G401.6 (cell line): ENCODE data around the gene HGFAC.
"Not testable (repeated sequence)": the region's sequence is repeated elsewhere in the genome, so short reads cannot be mapped to it uniquely, and the experiment has no call there.

Experiments
- FAIRE-seq: peaks from 2 replicates; lab custom pipeline; 2012; peaks lifted over from hg19 to GRCh38; lab: Jason Lieb, UNC

HGFAC gene

GRCh38 chr4:3442959-3443749 is 1.4 kb downstream of the HGFAC start:
- no peak for FAIRE-seq

GRCh38 chr4:3443750-3444309 is 2.1 kb downstream of the HGFAC start:
- FAIRE-seq = no peak

- no peak for FAIRE-seq
Measured at GRCh38 chr4:3444351-3445110, 2.8 kb downstream of the HGFAC start.

DNA sequence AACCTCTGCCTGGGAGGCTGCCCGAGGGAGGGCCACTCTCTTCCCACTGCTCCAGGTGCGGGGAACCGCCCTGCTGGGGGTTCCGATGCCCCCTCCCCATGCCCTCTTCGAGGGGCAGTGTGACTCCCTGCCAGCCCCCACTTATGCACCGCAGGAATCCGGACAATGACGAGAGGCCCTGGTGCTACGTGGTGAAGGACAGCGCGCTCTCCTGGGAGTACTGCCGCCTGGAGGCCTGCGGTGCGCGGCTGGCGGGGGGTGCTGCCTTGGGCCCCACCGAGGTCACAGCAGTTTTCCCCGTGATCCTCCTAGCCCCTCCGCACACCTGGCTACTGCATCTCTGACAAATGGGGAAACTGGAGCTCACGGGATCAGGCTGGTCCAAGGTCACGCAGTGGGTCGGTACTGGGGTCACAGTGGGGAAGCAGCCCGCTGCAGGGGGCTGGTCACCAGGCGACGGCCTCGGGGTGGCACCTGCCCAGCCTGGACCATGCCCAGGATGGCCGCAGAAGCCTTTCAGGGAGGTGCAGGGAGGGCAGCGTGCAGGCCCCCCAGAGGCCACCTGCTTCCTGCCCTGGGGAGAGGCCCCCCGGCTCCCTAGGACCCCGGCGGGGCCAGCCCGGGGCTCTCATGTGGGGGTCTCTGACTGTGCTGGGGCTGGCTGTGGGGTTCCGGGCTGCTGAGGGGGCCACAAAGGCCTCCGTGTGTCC is 3.5 kb downstream of the HGFAC start:
- no peak for FAIRE-seq

DNA sequence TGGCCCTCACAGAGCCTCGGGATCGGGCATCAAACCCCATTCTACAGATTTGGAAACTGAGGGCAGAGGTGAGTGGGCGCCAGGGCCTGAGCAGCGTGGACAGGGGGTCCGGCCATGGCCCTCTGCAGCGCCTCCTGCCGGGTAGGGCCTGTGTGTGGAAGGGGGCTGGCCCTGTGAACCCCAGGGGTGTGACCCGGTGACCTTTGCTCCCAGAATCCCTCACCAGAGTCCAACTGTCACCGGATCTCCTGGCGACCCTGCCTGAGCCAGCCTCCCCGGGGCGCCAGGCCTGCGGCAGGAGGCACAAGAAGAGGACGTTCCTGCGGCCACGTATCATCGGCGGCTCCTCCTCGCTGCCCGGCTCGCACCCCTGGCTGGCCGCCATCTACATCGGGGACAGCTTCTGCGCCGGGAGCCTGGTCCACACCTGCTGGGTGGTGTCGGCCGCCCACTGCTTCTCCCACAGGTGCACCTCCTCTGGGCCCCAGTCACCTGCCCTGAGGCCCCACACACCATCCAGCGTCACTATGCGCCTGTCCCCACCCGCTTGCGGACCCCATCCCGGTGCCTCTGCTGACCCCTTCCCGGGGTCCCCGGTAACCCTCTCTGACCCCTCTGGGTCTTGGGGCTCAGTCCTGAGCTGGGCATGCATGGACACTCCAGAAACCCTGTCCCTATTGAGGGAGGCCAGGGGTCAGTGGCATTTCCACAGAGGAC is 4.2 kb downstream of the HGFAC start:
- FAIRE-seq = no peak

GRCh38 chr4:3446631-3447320 is 5.0 kb downstream of the HGFAC start:
- FAIRE-seq = no peak

- no peak for FAIRE-seq
Measured at GRCh38 chr4:3447431-3448395, 5.9 kb downstream of the HGFAC start.

- FAIRE-seq = no peak
Measured at GRCh38 chr4:3449047-3449573, 7.3 kb downstream of the HGFAC start.

DNA sequence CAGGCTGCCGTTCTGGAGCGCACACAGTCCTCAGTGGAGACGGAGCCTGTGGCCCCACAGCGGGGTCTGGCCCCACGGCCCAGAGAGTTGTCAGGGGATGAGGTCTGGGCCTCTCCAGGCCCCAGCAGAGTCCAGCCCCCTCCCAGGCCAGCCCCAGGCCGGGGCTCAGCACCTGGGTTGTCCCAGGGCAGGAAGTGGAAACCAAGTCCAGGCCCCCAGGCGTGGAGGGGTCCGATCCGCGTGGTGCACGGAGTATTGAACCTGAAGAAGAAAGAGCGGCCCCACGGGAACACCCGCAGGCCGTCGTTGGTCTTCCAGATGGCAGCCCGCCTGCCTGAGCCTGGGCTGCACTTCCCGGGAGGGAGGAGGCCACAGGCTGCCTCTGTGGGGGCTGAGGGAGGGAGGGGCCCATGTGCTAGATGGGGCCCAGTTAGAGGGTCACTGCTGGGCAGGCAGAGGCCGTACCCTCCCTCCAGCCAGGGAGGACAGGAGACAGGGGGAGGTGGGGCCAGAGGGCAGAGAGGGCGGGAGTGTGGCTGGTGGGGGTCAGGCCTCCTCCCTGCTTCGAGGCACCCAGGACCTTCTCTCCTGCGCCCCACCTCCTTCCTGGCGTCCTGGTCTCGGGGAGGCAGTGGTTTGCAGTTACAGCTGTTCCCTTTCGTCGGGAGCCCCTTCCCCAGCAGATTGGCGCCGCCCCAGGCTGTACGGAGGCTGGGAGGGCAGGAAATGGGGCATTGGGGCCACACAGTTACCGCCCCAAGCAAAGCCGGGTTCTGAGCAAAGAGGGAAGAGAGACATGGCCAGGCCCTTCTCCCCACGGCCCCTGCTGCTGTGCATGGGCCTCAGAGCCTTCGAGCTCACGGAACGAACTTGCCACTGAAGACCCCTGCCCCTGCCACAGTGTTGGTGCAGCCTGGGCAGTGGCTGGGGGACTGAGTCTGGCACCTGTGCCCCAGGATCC is 8.1 kb downstream of the HGFAC start:
- no peak for FAIRE-seq

DNA sequence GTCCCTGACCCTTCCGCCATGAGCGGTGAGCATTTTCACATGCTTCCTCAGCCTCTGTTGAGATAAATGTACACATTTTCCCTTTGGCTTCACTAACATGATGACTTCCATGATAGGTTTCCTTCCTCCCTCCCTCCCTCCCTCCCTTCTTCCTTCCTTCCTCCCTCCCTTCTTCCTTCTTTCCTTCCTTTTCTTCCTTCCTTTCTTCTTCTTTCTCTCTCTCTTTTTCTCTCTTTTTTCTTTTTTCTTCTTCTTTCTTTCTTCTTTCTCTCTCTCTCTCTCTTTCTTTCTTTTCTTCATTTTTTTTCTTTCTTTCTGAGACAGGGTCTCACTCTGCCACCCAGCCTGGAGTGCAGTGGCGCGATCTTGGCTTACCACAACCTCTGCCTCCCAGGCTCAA is 8.9 kb downstream of the HGFAC start:
- no peak for FAIRE-seq

- no peak for FAIRE-seq
Measured at GRCh38 chr4:3451956-3452355, 10.2 kb downstream of the HGFAC start.

- FAIRE-seq = no peak
Measured at GRCh38 chr4:3452376-3452775, 10.6 kb downstream of the HGFAC start.

- not testable (repeated sequence) for FAIRE-seq
Measured at GRCh38 chr4:3455596-3455995, 13.8 kb downstream of the HGFAC start.

DNA sequence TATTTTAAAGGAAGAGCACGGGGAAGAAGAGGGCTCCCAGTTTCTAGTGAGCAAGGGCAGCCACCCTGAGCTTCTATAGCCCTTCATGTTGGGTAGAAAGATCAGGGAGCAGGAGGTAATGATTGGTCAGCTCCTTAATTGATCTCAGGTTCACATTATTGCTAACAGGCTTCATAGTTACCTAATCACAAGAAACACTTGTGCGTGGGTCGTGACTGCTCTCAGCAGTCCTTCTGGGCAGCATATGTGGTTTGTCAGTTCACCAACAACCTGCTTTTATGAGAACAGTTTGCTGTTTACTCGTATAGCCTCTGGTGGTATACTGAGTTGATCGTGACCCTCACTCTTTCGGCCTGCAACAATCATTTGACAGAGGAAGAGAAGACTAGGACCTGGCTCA is 16.6 kb downstream of the HGFAC start:
- no peak for FAIRE-seq

DNA sequence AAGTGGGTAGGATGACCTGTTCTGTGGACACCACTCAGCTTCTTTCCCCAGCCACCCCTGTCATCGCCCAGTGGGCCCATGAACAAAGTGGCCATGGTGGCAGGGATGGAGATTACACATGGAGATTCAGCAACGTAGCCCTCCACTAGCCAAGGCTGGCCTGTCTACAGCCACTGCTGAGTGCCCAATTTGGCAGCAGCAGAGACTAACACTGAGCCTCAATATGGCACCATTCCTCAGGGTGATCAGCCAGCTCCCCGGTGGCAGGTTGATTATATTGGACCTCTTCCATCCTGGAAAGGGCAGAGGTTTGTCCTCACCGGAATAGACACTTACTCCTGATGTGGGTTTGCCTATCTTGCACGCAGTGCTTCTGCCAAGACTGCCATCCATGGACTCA is 17.4 kb downstream of the HGFAC start:
- not testable (repeated sequence) for FAIRE-seq

DNA sequence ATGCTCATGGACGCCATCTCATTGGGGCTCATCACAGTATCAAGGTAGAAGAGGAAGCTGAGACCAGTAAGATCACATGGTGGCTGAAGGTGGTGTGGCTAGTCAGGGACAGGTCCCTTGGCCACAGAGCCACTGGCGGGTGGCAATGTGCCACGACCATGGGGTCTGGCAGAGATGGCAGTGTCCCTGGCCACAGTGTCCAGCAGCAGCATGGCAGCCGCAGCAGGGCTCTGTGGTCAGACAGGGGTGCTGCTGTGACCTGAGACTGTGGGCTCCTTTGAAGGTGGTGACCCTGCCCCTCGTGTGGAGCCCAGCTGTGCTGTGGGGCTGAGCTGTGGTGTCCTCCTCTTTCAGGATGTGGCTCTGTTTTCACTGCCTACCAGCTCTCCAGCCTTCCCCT is 19.2 kb downstream of the HGFAC start:
- no peak for FAIRE-seq

DNA sequence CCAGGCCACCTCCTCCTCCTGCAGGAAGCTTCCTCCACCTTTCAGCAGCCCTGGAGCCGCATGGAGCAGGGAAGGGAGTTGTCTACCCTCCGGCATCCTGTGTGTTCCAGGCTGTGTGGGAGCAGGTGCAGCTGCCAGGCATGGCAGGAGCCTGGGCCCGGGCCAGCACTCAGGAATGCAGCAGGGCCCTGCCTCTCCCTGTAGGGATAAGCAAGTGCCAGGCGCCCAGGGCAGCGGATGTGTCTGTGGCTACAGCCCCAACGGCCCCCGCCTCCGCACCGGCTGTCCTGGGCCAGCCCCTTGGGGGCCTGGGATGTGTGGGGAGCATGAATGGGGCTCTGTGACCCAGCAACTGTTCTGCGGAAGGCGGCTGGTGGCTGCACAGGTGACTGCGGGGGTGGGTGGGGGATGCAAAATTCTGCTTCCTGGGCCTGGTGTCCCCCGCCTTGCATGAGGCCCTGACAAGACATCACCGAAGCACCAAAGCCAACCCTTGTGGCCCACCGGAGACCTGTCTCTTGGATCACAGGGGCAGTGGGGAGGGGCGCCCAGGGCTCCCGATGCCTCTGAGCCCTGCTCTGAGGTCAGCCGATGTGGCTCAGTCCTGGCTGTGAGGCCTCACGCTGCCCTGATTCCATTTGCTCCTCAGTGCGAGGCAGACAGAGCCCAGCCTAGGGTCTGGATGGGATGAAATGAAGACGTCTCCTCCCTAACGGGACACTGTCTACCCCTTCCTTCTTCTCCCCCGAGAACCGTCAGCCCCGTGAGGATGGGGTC is 19.9 kb downstream of the HGFAC start:
- FAIRE-seq = no peak

GRCh38 chr4:3462321-3462789 is 20.6 kb downstream of the HGFAC start:
- FAIRE-seq = no peak
